ENCODE results near the gene FCMR.

GRCh38 chr1:206859082-206859521 is 62.6 kb downstream of the FCMR start:
- no peak for TF ChIP-seq ARNTL (CRISPR knock-in tag; IDR thresholded peaks at IDR 0.05; ENCODE audit: borderline replicate concordance, low read depth)
- TF ChIP-seq PATZ1 (CRISPR knock-in tag; IDR thresholded peaks at IDR 0.05; ENCODE audit: borderline replicate concordance): no peak
- no peak for TF ChIP-seq RARB (CRISPR knock-in tag; IDR thresholded peaks at IDR 0.05)

All from SK-N-SH treated with all-trans-retinoic acid at 6 μM for 48 hours (cell line).